GM21576 (cell line): ENCODE measurements around the gene AP5Z1.
A peak's percentile ranks its signal among the peaks of the same experiment; 100 is the strongest.

Source experiments
- ATAC-seq: cut with Tn5 transposase; IDR thresholded peaks from one replicate; pipeline ENCODE4 v1.9.1; 2021; ENCODE audit warnings: mild to moderate bottlenecking, moderate library complexity; ENCODE audit not compliant: unreplicated experiment

Gene AP5Z1

DNA sequence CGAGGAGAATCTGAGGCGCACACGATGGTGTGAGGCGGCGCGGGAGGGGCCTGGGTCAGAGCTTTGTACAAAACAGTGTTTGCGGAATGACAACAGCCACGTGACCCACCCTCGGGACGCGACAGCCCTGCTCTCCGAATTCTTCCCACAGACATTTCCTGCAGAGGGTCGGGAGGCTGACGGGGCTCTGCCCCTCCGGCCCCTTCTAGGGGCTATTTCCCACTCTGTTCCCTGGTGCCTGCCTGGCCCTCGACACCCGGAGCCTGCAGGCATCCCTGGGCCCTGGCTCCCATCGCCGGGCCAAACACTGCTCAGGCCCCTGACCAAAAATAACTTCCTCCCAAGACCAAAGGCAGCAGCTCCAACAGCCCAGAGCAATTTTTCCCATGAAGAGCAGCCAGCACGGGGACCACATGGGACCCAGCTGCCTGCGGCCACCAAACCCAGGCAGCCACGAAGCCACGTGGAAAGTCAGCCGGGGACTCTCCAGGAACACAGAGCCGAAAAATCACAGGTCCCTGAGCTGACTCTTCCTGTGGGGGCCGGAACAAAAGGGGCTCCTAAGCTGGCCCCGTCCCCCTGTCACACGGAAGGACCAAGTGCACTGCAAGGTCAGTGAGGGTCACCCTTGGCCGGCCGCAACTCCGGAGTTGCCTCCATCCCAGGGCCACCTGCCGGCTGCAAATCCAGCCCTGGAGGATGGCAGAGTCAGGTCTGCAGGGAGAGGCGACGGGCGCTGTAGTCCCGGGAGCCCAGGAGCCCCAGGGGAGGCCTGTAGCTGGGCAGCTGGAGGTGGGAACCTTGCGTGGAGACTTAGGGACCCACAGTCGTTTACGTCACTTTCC is 44.4 kb downstream of the AP5Z1 start:
- ATAC-seq, result no peak

DNA sequence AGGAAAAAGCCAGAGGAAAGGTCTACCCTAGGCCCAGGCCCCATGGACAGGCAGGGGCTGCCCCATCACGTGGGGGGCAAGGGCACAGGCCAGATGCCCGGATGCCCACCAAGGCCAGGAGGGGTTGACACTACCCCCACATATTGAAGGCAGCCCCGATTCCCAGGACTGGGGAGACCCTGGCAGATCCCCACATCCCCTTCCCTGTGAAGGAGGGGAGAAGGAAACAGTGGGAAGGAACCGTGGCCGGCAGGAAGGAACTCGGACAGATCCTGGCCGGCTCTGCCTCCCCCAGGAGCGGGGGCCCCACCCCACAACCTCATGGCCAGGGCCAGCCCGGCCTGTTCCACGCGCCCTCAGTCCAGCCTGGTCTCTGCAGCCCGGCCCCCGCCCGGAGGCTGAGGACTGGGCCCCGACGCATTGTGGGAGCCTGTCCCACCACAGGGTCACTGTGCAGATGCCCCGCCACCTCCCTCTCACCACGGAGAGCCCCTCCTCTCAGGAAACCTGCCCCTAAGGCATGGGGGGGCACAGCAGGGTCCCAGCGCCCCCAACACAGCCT is 45.1 kb downstream of the AP5Z1 start:
- ATAC-seq, result no peak

DNA sequence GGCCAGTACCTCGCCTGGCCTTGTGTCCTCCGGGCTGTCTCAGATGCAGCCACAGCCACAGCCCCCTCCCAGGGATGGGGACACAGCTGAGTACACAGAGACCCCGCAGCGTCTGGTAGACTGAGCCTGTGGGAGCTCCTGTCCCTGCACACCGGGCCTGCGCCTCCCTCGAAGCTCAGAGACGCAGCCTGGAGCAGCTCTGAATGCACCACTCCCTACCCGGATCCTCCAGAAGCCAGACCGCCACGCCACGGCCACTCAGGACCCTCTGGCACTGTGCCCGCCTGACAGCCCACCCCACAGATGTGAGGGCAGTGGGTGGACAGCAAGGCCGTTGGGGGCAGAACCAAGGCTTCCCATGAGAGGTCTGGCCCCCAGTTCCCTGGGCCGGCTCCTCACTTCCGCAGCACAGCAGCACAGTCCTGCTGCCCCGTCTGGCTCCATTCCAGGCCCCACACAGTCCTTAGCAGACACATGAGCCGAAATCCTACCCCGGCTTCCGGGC is 45.6 kb downstream of the AP5Z1 start:
- no peak for ATAC-seq

DNA sequence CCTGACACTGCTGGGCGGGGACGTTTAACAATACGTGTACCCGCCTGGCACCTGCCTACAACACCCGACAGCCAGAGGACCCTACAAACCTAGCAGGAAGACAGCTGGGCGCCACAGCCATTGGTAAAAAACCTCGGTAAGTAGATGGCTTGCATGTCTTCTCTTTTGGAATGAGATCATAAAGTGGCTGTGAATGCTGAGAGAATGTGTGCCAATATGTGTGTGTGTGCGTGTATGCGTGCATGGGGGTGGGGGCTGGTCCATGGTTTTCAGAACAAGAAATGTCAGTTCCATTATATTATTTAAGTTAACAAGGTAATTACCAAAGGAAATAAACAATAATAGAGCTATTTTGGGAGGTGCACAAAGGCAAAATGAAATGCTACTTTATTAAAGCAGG is 47.3 kb downstream of the AP5Z1 start:
- ATAC-seq, result no peak

DNA sequence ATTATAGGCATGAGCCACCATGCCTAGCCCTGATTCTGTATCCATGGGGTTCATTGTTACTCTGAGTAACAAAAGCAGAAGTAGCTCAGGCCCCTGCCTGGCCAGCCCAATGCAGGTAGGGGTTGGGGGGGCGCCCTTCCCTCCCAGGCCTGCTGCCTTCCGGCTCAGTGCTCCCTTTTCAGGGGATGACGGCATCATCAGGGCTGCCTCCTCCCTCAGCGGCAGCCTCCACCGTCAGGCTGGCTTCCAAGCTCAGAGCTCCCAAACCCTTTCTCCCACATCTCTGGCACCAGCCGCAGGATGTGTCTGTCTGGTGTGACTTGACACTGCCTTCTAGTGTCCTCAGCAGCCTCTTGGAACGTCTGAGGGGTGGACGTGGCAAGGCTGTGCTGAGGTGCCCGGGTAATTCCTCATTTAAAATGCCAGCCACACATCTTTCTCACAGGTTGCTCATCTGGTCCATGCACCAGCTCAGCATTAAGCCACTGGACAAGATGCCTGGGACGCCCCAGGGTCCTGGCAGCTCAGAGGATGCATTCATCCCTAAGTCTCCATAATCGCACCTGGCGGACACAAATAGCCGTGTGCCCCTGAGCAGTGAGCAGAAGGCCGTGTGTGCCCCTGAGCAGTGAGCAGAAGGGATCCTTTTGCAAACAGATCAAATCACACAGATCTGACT is 48.2 kb downstream of the AP5Z1 start:
- ATAC-seq, result no peak

DNA sequence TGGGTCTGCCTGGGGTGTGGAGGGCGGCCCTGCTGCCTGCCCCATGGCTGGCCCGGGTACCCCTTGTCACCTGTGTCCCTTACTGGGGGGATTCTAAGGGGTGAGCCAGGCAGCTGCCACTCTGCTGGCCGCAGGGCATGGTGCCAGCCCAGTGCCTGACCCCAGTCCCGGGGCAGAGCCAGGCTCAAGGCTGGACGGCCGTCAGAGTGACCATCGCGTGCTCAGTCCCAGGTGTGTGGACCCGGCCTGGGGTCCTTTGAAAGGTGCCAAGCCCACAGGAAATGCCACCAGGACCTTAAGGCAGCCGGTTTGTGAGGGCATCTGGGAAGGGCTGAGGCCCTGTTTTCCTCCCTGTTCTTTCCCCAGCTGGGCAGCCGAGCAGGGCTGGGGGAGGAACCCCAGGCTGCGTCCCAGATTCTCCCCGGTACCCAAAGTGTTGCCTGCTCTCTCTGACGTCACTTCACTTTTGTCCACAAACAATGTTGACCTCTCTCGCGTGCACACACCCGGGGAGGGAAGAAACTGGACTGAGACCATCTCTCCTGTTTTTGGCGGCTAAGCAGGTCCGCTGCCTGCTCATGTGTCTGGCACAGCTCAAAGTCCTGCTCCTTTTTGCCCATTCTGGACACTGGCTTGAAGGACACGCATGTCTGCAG is 48.8 kb downstream of the AP5Z1 start:
- no peak for ATAC-seq

DNA sequence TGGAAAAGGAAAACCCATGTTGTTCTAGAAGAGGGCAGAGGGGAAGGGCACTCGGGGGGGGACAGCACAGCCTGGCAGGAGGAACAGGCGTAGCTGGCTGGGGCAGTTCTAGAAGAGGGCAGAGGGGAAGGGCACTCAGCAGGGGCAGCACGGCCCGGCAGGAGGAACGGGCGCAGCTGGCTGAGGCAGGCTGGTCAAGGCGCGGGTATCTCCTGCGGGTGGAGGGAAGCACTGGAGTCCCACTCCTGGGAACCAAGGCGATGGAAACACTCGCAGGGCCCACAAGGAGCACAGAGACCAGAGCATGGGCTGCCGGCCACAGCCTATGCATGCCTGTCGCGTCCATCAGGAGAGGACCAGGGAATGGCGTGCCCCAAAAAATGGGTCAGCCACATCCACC is 49.7 kb downstream of the AP5Z1 start:
- ATAC-seq, result no peak

DNA sequence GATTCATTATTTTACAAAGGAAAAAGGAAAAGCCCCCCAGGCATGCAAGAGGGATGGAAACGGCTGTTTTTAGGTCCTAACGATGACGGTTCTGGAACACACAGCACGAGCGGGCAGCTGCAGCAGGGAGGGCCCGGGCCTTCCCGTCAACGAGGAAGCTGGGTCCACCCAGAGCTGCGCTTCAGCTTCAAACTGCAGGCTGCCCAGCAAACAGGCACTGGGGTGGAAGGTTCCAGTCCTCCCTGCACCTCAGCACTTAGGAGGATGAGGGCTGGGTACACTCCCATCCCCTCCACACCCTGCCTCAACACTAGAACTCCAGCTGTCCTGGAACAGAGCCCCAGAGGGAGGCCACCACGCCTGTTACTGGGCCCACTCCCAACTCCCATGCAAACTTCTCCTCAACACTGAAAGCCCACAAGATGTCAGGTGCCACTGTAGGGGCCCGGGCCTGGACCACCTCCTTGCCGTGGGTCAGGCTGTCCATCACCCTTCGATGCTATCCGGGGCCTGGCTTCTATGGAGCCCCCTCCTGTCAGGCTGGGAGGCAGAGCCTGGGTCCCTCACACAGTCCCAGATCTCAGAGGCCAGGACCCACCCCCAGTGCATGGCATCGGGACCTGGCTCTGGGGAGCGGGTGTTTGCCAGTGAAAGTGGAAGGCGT is 53.4 kb downstream of the AP5Z1 start:
- ATAC-seq, result no peak

DNA sequence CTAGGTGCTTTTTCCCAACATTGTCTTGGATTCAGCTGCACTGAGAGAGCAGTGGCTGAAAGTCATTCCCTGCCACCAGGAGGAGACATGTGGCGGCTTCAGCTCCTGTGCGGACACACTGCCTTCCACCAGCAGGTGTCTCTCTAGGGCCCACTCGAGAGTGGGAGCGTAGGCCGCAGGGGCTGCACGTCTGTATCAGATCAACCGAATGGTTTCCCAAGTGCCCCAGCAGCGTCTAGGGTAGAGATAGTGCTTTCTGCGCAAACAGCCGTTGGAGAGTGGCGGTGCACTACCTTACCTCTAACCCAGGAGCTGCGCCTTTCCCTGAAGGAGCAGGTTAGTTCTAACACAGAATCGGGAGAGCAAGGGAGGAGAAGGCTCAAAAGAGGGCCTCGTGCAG is 54.8 kb downstream of the AP5Z1 start:
- ATAC-seq, result peak; percentile 82

DNA sequence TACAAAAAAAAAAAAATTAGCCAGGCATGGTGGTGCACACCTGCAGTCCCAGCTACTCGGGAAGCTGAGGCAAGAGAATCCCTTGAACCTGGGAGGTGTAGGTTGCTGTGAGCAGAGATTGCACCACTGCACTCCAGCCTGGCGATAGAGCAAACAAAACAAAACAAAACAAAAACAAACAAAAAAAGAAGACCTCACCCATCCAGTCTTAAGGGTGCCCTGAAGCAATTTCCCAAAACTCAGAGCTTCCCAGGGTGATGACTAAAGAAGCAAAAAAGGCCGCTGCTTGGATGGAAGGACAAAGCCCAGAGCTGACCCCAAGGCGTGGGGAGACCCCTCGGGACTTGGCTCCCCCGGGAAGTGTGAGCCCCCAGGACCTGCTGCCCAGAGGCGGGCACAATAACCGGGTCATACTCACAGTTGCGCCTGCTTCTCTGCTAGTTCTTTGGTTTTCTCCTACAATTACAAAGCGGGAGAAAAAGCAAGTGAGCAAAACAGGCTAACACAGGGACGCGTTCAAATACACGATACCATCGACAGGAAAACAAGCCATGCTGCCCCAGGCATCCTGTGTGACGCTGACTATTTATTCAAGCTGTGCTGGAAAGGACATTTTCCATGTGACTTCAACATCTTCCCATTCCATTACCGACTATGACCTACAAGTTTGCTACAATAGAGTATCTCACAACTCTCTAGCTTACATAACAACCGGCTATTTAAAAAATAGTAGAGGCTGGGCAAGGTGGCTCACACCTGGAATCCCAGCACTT is 56.5 kb downstream of the AP5Z1 start:
- ATAC-seq, result no peak

DNA sequence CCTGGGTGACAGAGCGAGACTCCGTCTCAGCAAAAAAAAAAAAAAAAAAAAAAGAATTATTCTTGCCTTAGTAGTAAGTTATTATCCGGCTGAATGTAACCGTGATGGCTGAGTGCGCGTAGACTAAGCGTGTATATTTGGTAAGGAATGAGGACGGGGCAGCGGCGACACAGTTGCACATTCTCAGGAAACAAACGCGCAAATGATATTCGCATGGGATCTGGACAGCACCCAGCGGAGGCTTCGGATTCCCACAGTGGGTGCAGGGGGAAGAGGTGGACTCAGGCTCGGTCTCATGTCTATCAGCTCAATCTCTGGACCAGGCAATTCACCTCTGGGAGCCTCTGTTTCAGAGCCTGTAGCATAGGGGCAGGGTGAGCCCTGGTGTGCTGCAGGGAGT is 57.3 kb downstream of the AP5Z1 start:
- ATAC-seq, result no peak

DNA sequence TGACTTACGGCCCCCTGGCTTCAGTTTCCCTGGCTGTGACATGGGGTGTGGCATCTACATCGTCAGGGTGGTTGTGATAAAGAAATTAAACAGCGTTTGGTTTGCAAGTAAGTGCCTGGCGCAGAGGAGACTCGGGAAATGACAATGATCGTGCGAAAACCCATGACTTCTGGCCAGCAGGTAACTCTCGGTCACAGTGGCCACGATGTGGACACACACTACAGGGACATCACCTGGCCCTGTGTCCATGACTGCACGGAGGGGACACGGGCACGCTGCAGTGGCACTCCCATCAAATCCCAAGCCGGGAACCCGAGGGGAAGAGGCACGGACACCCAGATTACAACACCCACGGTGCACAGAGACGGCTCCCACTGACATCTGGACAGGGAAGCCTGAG is 57.8 kb downstream of the AP5Z1 start:
- no peak for ATAC-seq

DNA sequence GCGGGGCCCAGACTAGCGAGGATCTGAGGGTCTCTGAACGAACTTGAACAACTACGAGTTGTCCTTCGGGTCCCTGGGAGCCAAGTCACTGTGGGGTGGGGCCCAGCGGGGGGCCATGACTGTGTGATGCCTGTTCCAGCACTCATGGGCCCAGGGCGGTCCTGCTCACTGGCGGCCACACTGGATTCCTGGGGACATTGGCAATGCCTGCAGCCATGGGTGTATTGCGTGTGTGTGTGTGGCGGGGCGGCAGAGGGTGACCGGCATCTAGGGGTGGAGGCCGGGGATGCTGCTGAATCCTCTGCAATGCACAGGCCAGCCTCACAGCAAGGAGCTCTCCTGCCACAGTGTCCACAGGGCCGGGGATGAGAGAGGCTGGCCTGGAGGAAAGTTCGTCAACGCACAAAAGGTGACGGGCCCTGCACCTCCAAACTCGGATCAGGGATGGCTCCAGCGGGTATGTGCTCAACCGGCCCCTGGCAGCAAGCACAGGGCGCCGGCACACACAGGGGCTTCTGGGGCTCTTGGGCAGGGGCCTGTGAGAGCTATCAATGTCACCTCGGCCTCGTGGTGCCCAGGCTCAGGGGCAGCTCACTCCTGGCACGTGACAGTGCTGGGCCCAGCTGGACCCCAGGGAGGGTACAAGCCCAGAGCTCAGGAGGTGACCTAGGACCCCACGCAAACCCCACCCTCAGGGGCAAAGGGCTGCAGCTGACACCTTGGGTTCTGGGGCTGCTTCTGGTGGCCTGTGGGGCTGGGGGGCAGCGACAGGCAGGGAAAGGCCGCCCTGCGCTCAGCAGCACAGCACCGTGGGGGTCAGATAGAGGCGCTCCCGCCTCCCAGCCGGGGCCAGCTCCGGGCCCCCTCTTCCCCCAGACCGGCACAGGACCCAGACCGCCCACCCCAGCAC is 58.5 kb downstream of the AP5Z1 start:
- ATAC-seq, result no peak

DNA sequence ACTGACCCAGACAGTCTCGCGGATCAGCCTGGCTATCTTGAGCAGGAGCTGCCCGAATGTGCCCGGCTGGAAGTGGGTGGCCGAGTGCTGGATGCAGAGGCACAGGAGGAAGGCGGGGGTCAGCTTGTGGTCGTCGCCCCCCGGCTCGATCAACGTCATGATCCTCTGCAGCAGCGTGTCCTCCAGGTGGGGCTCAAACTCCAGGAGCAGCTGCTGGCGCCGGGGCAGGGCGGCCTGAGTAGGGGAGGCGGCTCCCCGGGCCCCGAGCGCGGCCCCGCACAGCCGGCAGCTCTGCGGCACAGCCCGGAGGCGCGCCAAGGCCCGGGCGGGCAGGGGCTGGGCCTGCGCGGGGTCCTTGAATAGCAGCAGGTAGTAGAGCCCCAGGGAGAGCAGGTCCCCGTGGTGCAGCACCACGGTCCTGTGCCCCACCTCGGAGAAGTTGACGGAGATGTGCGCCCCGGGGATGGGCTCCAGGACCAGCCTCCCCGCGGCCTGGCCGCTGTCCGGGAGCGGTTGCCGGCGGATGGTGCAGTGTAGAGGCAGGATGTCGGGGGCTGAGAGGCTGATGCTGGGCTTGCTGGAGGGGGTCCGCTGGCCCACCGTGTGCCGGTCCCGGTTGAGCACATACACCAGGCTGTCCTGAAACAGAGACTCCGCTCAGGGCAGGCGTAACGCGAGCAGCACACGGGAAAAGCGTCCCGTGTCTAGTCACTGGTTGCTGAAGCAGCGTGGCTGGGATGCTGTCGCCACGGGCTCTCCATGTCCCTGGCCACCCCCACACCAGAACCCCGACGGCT is 59.4 kb downstream of the AP5Z1 start:
- no peak for ATAC-seq

DNA sequence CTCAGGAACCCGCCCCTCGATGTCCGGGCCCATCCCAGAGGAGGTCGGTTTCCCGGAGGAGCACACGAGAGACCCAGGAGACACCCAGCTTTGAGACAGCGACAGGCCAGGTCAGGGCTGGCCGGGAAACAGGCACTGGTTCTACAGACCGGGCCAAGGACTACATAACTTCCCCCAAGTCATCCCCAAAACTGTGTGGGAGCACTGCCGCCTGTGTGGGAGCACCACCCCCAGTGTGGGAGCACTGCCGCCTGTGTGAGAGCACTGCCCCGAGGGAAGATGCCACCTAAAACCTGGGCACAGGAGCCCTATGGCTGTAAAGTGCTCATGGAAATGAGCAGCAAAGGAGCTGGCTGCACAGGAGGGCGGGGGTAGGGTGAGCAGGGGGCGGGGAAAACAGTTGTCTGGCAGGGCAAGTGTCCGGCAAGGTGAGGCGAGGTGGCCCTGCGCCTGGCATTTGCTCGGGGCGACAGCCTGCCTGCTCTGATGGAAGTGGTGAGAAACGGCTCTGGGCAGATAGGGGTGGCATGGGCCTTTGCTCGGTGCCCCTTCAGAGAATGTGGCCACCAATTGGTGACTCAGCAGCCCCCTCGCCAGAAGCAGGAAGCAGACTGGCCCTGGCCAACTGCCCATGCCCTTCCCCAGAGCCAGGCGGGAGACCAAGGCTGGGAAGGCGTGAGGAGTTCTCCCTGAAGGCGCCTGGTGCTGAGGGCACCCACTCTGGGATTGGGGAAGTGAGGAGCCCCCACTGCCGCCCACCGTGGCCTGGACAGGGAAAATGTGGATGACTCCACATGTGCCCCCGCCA is 60.2 kb downstream of the AP5Z1 start:
- ATAC-seq, result no peak

DNA sequence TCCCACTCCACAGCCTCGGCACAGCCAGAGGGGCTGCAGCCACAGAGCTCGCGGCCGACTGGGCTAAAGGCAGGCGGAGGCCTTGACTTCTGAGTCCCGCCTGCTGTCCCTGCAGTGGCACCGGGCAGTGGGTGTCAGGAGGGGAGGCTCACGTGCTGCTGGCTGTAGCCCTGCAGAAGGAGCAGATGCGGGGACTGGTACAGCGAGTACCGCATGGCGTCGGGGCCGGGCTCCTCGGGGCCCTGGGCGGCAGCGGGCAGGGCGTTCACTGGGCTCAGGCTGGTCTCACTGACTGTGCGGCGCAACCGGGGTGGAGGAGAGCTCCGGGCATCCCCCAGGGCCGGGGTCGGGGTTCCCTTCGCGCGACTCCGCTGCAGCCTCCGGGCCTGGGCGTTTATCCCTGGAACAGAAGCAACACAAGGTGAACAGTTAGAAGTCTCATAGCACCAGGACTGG is 60.8 kb downstream of the AP5Z1 start:
- no peak for ATAC-seq

DNA sequence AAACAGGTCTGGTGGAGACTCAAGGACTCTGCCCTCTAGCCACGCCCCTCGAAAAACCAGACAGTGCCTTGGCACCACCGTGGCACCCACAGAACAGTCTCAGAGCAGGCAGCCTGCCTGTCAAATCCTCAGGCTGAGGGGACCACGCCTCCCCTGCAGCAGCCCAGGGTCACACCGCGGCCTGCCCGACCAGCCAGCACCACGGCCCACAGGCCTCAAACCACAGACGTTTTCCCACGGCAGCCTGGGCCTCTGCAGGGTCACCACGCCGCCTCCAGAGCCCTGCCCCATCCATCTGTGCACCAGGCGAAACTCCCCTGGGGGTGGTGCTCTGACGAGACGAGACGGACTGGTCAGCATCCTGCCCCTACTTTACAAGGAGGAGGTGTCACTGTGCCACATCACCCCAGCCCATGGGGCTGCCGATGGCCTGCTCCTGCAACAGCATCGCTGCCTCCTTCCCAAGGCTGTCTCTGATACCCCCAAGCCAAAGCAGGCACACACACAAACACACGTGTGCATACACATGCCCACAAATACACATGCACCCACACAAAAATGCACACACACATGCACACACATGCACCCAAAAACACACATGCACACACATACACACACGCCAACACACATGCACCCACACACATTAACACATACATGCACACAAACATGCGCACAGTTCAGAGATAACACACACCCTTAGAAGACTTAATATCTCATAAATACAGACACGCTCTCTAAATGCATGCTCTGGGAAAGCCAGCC is 61.8 kb downstream of the AP5Z1 start:
- no peak for ATAC-seq
